ENCODE results near the gene MRGPRF.

The MRGPRF gene

GRCh38 chr11:69051381-69052342 lies 38.6 kb upstream of the MRGPRF start:
- DNase-seq = no peak
- H4K5ac ChIP-seq (ENCODE audit: low read length) = no peak overlapping the region
- no peak overlapping the region for H3K4me2 ChIP-seq (ENCODE audit: low read length)
- H2BK5ac ChIP-seq (ENCODE audit: low read length) = no peak overlapping the region
- no peaks in the 10 kb centered on the region for H3K27me3 ChIP-seq (ENCODE audit: insufficient read depth, low read length, poor library complexity)
- no peak overlapping the region for H3K23ac ChIP-seq (ENCODE audit: low read length)
- peaks cover 29% of the 10 kb centered on the region for H3K79me2 ChIP-seq (ENCODE audit: control insufficient read depth, insufficient read depth, low read length)
- H4K8ac ChIP-seq (ENCODE audit: low read depth, low read length) = no peak overlapping the region
- H3K56ac ChIP-seq (ENCODE audit: low read length) = peak overlapping the region; percentile 34
- no peak overlapping the region for H2BK120ac ChIP-seq (ENCODE audit: low read depth, low read length)
- H3K79me1 ChIP-seq (ENCODE audit: low read length) = peaks cover 18% of the 10 kb centered on the region
- WGBS (ENCODE audit: extremely low coverage, insufficient coverage, low lambda C conversion rate) = no CpG with 5 or more reads among the region's 20 CpGs
- H3K9ac ChIP-seq (ENCODE audit: low read length) = no peak overlapping the region
- no peak overlapping the region for H3K18ac ChIP-seq (ENCODE audit: low read length)
- no peak overlapping the region for H3K27ac ChIP-seq (ENCODE audit: low read depth, low read length)
- H3K36me3 ChIP-seq (ENCODE audit: control insufficient read depth, insufficient read depth, low read length) = no peaks in the 10 kb centered on the region
- no peak overlapping the region for H3K4ac ChIP-seq (ENCODE audit: low read depth, low read length)
- no peaks in the 10 kb centered on the region for H3K4me1 ChIP-seq (ENCODE audit: control insufficient read depth, low read depth, low read length)
- no peak overlapping the region for H3K4me3 ChIP-seq (ENCODE audit: low read length)
- no peak overlapping the region for H2AK5ac ChIP-seq (ENCODE audit: low read length)
- H2BK15ac ChIP-seq (replicated peaks; ENCODE audit: low read depth) = no peak overlapping the region

- Histone ChIP-seq H3K79me2 (ENCODE audit: control insufficient read depth, insufficient read depth, low read length) (peaks cover 29% of the 10 kb centered on the region), H3K27me3 (ENCODE audit: insufficient read depth, low read length, poor library complexity) (no peaks in the 10 kb centered on the region), H2BK120ac (ENCODE audit: low read depth, low read length) (no peak overlapping the region), H2BK15ac (replicated peaks; ENCODE audit: low read depth) (no peak overlapping the region), H3K79me1 (ENCODE audit: low read length) (peaks cover 17% of the 10 kb centered on the region), H2BK5ac (ENCODE audit: low read length) (no peak overlapping the region), H3K4ac (ENCODE audit: low read depth, low read length) (no peak overlapping the region), H3K4me3 (ENCODE audit: low read length) (no peak overlapping the region), H3K9ac (ENCODE audit: low read length) (peak overlapping the region; percentile 34), H3K4me1 (ENCODE audit: control insufficient read depth, low read depth, low read length) (no peaks in the 10 kb centered on the region), H4K8ac (ENCODE audit: low read depth, low read length) (no peak overlapping the region), H3K27ac (ENCODE audit: low read depth, low read length) (no peak overlapping the region), H3K56ac (ENCODE audit: low read length) (peak overlapping the region; percentile 56), H2AK5ac (ENCODE audit: low read length) (no peak overlapping the region), H3K4me2 (ENCODE audit: low read length) (no peak overlapping the region), H3K23ac (ENCODE audit: low read length) (no peak overlapping the region), H3K36me3 (ENCODE audit: control insufficient read depth, insufficient read depth, low read length) (no peaks in the 10 kb centered on the region), H3K18ac (ENCODE audit: low read length) (no peak overlapping the region), H4K5ac (ENCODE audit: low read length) (no peak overlapping the region)
- no peak for DNase-seq
- no CpG with 5 or more reads among the region's 18 CpGs for WGBS (ENCODE audit: extremely low coverage, insufficient coverage, low lambda C conversion rate)
Measured at GRCh38 chr11:69050592-69051380, 37.7 kb upstream of the MRGPRF start.

GRCh38 chr11:69049490-69049867 lies 36.4 kb upstream of the MRGPRF start:
- no CpG with 5 or more reads among the region's 15 CpGs for WGBS (ENCODE audit: extremely low coverage, insufficient coverage, low lambda C conversion rate)
- peak overlapping the region; percentile 89 for H3K56ac ChIP-seq (ENCODE audit: low read length)
- peak overlapping the region; percentile 84 for H3K4ac ChIP-seq (ENCODE audit: low read depth, low read length)
- H3K27me3 ChIP-seq (ENCODE audit: insufficient read depth, low read length, poor library complexity) = no peaks in the 10 kb centered on the region
- peaks cover 29% of the 10 kb centered on the region for H3K79me2 ChIP-seq (ENCODE audit: control insufficient read depth, insufficient read depth, low read length)
- H4K5ac ChIP-seq (ENCODE audit: low read length) = no peak overlapping the region
- H3K4me2 ChIP-seq (ENCODE audit: low read length) = peak overlapping the region; percentile 32
- peaks cover 12% of the 10 kb centered on the region for H3K79me1 ChIP-seq (ENCODE audit: low read length)
- peaks cover 3% of the 10 kb centered on the region for H3K4me1 ChIP-seq (ENCODE audit: control insufficient read depth, low read depth, low read length)
- peak overlapping the region; percentile 88 for H3K9ac ChIP-seq (ENCODE audit: low read length)
- peak overlapping the region; percentile 61 for H3K4me3 ChIP-seq (ENCODE audit: low read length)
- H4K8ac ChIP-seq (ENCODE audit: low read depth, low read length) = no peak overlapping the region
- H2BK15ac ChIP-seq (replicated peaks; ENCODE audit: low read depth) = no peak overlapping the region
- no peaks in the 10 kb centered on the region for H3K36me3 ChIP-seq (ENCODE audit: control insufficient read depth, insufficient read depth, low read length)
- H3K18ac ChIP-seq (ENCODE audit: low read length) = peak overlapping the region; percentile 62
- no peak overlapping the region for H3K27ac ChIP-seq (ENCODE audit: low read depth, low read length)
- no peak overlapping the region for H2AK5ac ChIP-seq (ENCODE audit: low read length)
- H3K23ac ChIP-seq (ENCODE audit: low read length) = no peak overlapping the region
- no peak overlapping the region for H2BK120ac ChIP-seq (ENCODE audit: low read depth, low read length)
- no peak overlapping the region for H2BK5ac ChIP-seq (ENCODE audit: low read length)
- no peak for DNase-seq

- peak within 1 kb of the TSS; percentile 49 for H3K27ac ChIP-seq (ENCODE audit: low read depth, low read length)
- peaks cover 12% of the 10 kb centered on the region for H3K79me1 ChIP-seq (ENCODE audit: low read length)
- peaks cover 28% of the 10 kb centered on the region for H3K79me2 ChIP-seq (ENCODE audit: control insufficient read depth, insufficient read depth, low read length)
- peak within 1 kb of the TSS; percentile 32 for H3K4me2 ChIP-seq (ENCODE audit: low read length)
- H3K23ac ChIP-seq (ENCODE audit: low read length) = peak within 1 kb of the TSS; percentile 73
- peak; percentile 98 for DNase-seq
- no peak within 1 kb of the TSS for H2AK5ac ChIP-seq (ENCODE audit: low read length)
- H2BK15ac ChIP-seq (replicated peaks; ENCODE audit: low read depth) = no peak within 1 kb of the TSS
- peak within 1 kb of the TSS; percentile 62 for H3K18ac ChIP-seq (ENCODE audit: low read length)
- H3K9ac ChIP-seq (ENCODE audit: low read length) = peak within 1 kb of the TSS; percentile 88
- WGBS (ENCODE audit: extremely low coverage, insufficient coverage, low lambda C conversion rate) = no CpG with 5 or more reads among the region's 76 CpGs
- H3K27me3 ChIP-seq (ENCODE audit: insufficient read depth, low read length, poor library complexity) = no peaks in the 10 kb centered on the region
- peak within 1 kb of the TSS; percentile 61 for H3K4me3 ChIP-seq (ENCODE audit: low read length)
- H3K36me3 ChIP-seq (ENCODE audit: control insufficient read depth, insufficient read depth, low read length) = no peaks in the 10 kb centered on the region
- peak within 1 kb of the TSS; percentile 84 for H3K4ac ChIP-seq (ENCODE audit: low read depth, low read length)
- H4K5ac ChIP-seq (ENCODE audit: low read length) = no peak within 1 kb of the TSS
- no peak within 1 kb of the TSS for H2BK120ac ChIP-seq (ENCODE audit: low read depth, low read length)
- peak within 1 kb of the TSS; percentile 89 for H3K56ac ChIP-seq (ENCODE audit: low read length)
- no peak within 1 kb of the TSS for H4K8ac ChIP-seq (ENCODE audit: low read depth, low read length)
- H2BK5ac ChIP-seq (ENCODE audit: low read length) = no peak within 1 kb of the TSS
- peaks cover 3% of the 10 kb centered on the region for H3K4me1 ChIP-seq (ENCODE audit: control insufficient read depth, low read depth, low read length)
Measured at GRCh38 chr11:69048694-69049489, 35.8 kb upstream of the MRGPRF start, which contains the start of gene TPCN2. TPCN2 (plus strand) TSS chr11:69048932; CDS start chr11:69048998, 66 bp downstream.

GRCh38 chr11:69048031-69048693 lies 35.1 kb upstream of the MRGPRF start:
- H2BK5ac ChIP-seq (ENCODE audit: low read length) = no peak overlapping the region
- H3K4ac ChIP-seq (ENCODE audit: low read depth, low read length) = no peak overlapping the region
- H3K23ac ChIP-seq (ENCODE audit: low read length) = no peak overlapping the region
- H3K56ac ChIP-seq (ENCODE audit: low read length) = no peak overlapping the region
- peaks cover 3% of the 10 kb centered on the region for H3K4me1 ChIP-seq (ENCODE audit: control insufficient read depth, low read depth, low read length)
- WGBS (ENCODE audit: extremely low coverage, insufficient coverage, low lambda C conversion rate) = 100% methylated on average over 1 of the region's 11 CpGs
- H3K79me1 ChIP-seq (ENCODE audit: low read length) = peaks cover 12% of the 10 kb centered on the region
- no peak overlapping the region for H2AK5ac ChIP-seq (ENCODE audit: low read length)
- DNase-seq = peak; percentile 31
- no peak overlapping the region for H3K27ac ChIP-seq (ENCODE audit: low read depth, low read length)
- peaks cover 25% of the 10 kb centered on the region for H3K79me2 ChIP-seq (ENCODE audit: control insufficient read depth, insufficient read depth, low read length)
- no peak overlapping the region for H3K4me3 ChIP-seq (ENCODE audit: low read length)
- H2BK15ac ChIP-seq (replicated peaks; ENCODE audit: low read depth) = no peak overlapping the region
- H4K8ac ChIP-seq (ENCODE audit: low read depth, low read length) = no peak overlapping the region
- H3K27me3 ChIP-seq (ENCODE audit: insufficient read depth, low read length, poor library complexity) = no peaks in the 10 kb centered on the region
- H3K9ac ChIP-seq (ENCODE audit: low read length) = no peak overlapping the region
- H3K36me3 ChIP-seq (ENCODE audit: control insufficient read depth, insufficient read depth, low read length) = no peaks in the 10 kb centered on the region
- H4K5ac ChIP-seq (ENCODE audit: low read length) = no peak overlapping the region
- H2BK120ac ChIP-seq (ENCODE audit: low read depth, low read length) = no peak overlapping the region
- no peak overlapping the region for H3K18ac ChIP-seq (ENCODE audit: low read length)
- no peak overlapping the region for H3K4me2 ChIP-seq (ENCODE audit: low read length)
